OCI-LY1 (cell line): ENCODE measurements around the gene C15orf40.

Experiments
- H2AFZ ChIP-seq: fragments of 200-600 bp; sonication (generic), shearing (Covaris generic); 2 replicates; pipeline ENCODE4 v1.6.0; 2014; ENCODE audit warnings: antibody characterized with exemption, mild to moderate bottlenecking, low read length
- H3F3A ChIP-seq: fragments of 200-600 bp; sonication (generic), shearing (Covaris generic); 2 replicates; pipeline ENCODE4 v1.6.0; 2014; ENCODE audit warnings: mild to moderate bottlenecking, antibody characterized with exemption, low read length, moderate library complexity; ENCODE audit not compliant: insufficient read depth
- H3K27ac ChIP-seq: fragments of 200-600 bp; sonication (generic); 2 replicates; pipeline ENCODE4 v1.5.1; 2014; ENCODE audit warnings: low read length, mixed run types, mild to moderate bottlenecking, low read depth; ENCODE audit not compliant: poor library complexity, severe bottlenecking
- H3K27me3 ChIP-seq: fragments of 200-600 bp; sonication (generic); 2 replicates; pipeline ENCODE4 v1.6.0; 2014; ENCODE audit warnings: antibody characterized with exemption, mild to moderate bottlenecking, low read length, moderate library complexity; ENCODE audit not compliant: insufficient read depth
- H3K36me3 ChIP-seq: fragments of 200-600 bp; sonication (generic); 2 replicates; pipeline ENCODE4 v1.6.1; 2014; ENCODE audit warnings: mild to moderate bottlenecking, antibody characterized with exemption, low read length, moderate library complexity, mixed read lengths; ENCODE audit not compliant: insufficient read depth
- H3K4me1 ChIP-seq: fragments of 200-600 bp; sonication (generic); 2 replicates; pipeline ENCODE4 v1.5.1; 2014; ENCODE audit warnings: mild to moderate bottlenecking, low read length, moderate library complexity; ENCODE audit not compliant: insufficient read depth, severe bottlenecking
- H3K4me2 ChIP-seq: fragments of 200-600 bp; sonication (generic), shearing (Covaris generic); 2 replicates; pipeline ENCODE4 v1.6.1; 2014; ENCODE audit warnings: low read length
- H3K4me3 ChIP-seq: fragments of 200-600 bp; sonication (generic); 2 replicates; pipeline ENCODE4 v1.5.1; 2014; ENCODE audit warnings: low read length, low read depth, mild to moderate bottlenecking, mixed read lengths; ENCODE audit not compliant: poor library complexity, severe bottlenecking
- H3K79me2 ChIP-seq: fragments of 200-600 bp; shearing (Covaris generic); 2 replicates; pipeline ENCODE4 v1.6.1; 2016; ENCODE audit warnings: mixed run types, low read length, mixed read lengths; ENCODE audit not compliant: insufficient read depth
- H3K9ac ChIP-seq: fragments of 200-600 bp; sonication (generic), shearing (Covaris generic); 2 replicates; pipeline ENCODE4 v1.6.1; 2014; ENCODE audit warnings: mild to moderate bottlenecking, low read length, mixed read lengths
- H3K9me2 ChIP-seq: fragments of 200-600 bp; sonication (generic), shearing (Covaris generic); 2 replicates; pipeline ENCODE4 v1.6.1; 2014; ENCODE audit warnings: low read depth, mild to moderate bottlenecking, low read length, mixed read lengths
- H3K9me3 ChIP-seq: fragments of 200-600 bp; shearing (Covaris generic); 2 replicates; pipeline ENCODE4 v1.6.1; 2014; ENCODE audit warnings: low read length, mixed read lengths
- H4K20me1 ChIP-seq: fragments of 200-600 bp; sonication (generic), shearing (Covaris generic); 2 replicates; pipeline ENCODE4 v1.6.0; 2016; ENCODE audit warnings: mild to moderate bottlenecking, low read length; ENCODE audit not compliant: insufficient read depth
- CTCF ChIP-seq: fragments of 200-600 bp; sonication (generic), shearing (Covaris generic); IDR thresholded peaks from 2 replicates; pipeline ENCODE4 v1.5.1; 2017; ENCODE audit warnings: mild to moderate bottlenecking, antibody characterized with exemption, low read length, moderate library complexity, mixed read lengths
- EZH2 ChIP-seq: fragments of 200-600 bp; sonication (generic), shearing (Covaris generic); IDR thresholded peaks from 2 replicates; pipeline ENCODE4 v1.8.0; 2017; ENCODE audit warnings: borderline replicate concordance, mixed run types, mild to moderate bottlenecking, antibody characterized with exemption, low read length, moderate library complexity, mixed read lengths

Gene C15orf40

DNA sequence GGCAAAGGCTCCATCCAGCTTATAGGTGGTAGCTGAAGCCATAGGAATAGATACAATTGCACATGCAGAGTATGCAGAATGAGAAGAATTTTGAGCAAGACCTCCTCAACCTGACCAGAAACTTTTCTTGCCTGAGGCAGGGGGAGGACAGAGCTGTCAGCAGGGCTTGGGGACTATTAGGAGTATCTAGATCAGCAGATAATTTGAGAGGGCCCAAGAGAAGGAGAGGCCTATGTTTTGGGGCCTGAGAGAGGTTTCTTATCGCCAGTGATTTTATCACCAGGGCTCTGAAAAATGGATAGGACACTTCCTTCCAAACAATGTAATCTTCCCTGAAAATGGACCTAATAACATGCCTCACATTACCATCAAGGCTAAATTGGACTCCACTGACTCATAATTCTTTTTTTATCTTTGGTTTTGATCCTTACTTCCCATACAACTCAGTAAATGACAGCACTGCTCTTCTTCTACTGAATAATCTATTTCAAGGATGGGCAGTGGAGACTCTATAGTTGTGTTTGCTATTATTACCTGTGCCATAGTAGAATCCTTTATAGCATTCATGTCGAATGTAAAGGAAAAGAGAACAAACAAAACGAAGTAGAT lies 41.3 kb downstream of the C15orf40 start:
- H3K9me2 ChIP-seq: no peaks in the 10 kb centered on the region
- no peak overlapping the region for H3K4me2 ChIP-seq
- H3F3A ChIP-seq: no peaks in the 10 kb centered on the region
- TF ChIP-seq EZH2 (no peak), CTCF (no peak)
- no peaks in the 10 kb centered on the region for H3K27me3 ChIP-seq
- no peaks in the 10 kb centered on the region for H3K9me3 ChIP-seq
- H2AFZ ChIP-seq: no peak overlapping the region
- H3K27ac ChIP-seq: no peak overlapping the region
- H3K36me3 ChIP-seq: no peaks in the 10 kb centered on the region
- H4K20me1 ChIP-seq: no peaks in the 10 kb centered on the region
- no peaks in the 10 kb centered on the region for H3K4me1 ChIP-seq
- no peaks in the 10 kb centered on the region for H3K79me2 ChIP-seq
- H3K9ac ChIP-seq: no peak overlapping the region
- H3K4me3 ChIP-seq: no peak overlapping the region

DNA sequence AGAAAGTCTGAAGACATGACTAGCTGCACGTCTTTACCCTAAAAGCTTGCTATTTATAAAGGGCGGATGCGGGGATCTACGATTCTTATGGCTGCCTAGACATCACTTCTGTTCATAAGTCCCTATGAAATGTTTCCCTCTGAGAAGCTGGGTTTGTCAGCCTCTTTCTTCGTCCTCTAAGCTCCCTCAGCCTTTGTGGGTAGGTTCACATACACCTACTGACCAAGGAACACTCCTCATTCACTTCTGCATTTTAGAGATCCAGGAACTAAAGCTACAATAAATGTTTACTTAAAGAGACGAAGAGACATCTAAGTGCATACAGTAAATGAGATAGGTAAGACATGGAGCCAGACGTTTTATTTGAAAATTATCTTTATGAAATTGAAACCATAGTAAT lies 42.1 kb downstream of the C15orf40 start:
- TF ChIP-seq EZH2: no peak
- TF ChIP-seq CTCF: no peak
- H3K9ac ChIP-seq: no peak overlapping the region
- H3F3A ChIP-seq: no peaks in the 10 kb centered on the region
- H3K4me3 ChIP-seq: no peak overlapping the region
- no peaks in the 10 kb centered on the region for H3K79me2 ChIP-seq
- H3K36me3 ChIP-seq: no peaks in the 10 kb centered on the region
- no peaks in the 10 kb centered on the region for H3K9me3 ChIP-seq
- no peak overlapping the region for H3K27ac ChIP-seq
- H4K20me1 ChIP-seq: no peaks in the 10 kb centered on the region
- no peaks in the 10 kb centered on the region for H3K9me2 ChIP-seq
- no peaks in the 10 kb centered on the region for H3K27me3 ChIP-seq
- no peak overlapping the region for H2AFZ ChIP-seq
- no peak overlapping the region for H3K4me2 ChIP-seq
- H3K4me1 ChIP-seq: no peaks in the 10 kb centered on the region

GRCh38 chr15:82968066-82968465 lies 43.4 kb downstream of the C15orf40 start:
- Histone ChIP-seq H4K20me1 (no peaks in the 10 kb centered on the region), H3K4me3 (no peak overlapping the region), H2AFZ (no peak overlapping the region), H3K27me3 (no peaks in the 10 kb centered on the region), H3K27ac (no peak overlapping the region), H3K4me1 (no peaks in the 10 kb centered on the region), H3K4me2 (no peak overlapping the region), H3K36me3 (no peaks in the 10 kb centered on the region), H3K79me2 (no peaks in the 10 kb centered on the region), H3K9ac (no peak overlapping the region), H3F3A (no peaks in the 10 kb centered on the region), H3K9me3 (no peaks in the 10 kb centered on the region), H3K9me2 (no peaks in the 10 kb centered on the region)
- no peak for TF ChIP-seq CTCF
- no peak for TF ChIP-seq EZH2
